ENCODE measurements around the gene C22orf23.

The C22orf23 gene

DNA sequence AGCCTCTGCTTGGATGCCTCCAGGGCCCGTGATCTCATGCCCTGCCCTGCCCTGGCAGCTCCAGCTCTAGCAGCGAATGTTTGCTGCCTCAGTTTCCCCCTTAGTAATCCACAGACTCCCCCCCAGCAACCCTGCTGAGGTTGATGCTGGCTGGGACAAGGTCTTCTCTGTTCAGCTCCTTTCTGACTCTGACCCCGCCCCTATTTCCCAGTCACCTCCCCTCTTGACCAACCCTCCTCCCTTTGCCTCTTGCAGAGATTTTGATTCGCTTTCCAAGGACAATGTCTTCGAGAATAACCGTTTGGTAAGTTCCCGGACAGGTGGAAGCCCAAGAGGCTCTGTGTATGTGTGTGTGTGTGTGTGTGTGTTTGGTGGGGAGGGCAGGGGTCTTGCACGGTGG, 41.7 kb downstream of the C22orf23 start:
- no peaks in the 10 kb centered on the region for H3K36me3 ChIP-seq (ENCODE audit: low read length)
- no peak overlapping the region for H3K4me2 ChIP-seq (ENCODE audit: low read depth, low read length, poor library complexity, severe bottlenecking)
- no peak overlapping the region for H2AFZ ChIP-seq (ENCODE audit: low read depth, low read length, severe bottlenecking)
- no peak overlapping the region for H3K27ac ChIP-seq (ENCODE audit: low read depth, low read length)
- no peaks in the 10 kb centered on the region for H3K9me2 ChIP-seq (replicated peaks; ENCODE audit: insufficient read depth, low read length)
- TF ChIP-seq, protein P1, sequence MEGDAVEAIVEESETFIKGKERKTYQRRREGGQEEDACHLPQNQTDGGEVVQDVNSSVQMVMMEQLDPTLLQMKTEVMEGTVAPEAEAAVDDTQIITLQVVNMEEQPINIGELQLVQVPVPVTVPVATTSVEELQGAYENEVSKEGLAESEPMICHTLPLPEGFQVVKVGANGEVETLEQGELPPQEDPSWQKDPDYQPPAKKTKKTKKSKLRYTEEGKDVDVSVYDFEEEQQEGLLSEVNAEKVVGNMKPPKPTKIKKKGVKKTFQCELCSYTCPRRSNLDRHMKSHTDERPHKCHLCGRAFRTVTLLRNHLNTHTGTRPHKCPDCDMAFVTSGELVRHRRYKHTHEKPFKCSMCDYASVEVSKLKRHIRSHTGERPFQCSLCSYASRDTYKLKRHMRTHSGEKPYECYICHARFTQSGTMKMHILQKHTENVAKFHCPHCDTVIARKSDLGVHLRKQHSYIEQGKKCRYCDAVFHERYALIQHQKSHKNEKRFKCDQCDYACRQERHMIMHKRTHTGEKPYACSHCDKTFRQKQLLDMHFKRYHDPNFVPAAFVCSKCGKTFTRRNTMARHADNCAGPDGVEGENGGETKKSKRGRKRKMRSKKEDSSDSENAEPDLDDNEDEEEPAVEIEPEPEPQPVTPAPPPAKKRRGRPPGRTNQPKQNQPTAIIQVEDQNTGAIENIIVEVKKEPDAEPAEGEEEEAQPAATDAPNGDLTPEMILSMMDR (IDR thresholded peaks at IDR 0.05; ENCODE audit: insufficient read depth, low read length, poor library complexity, severe bottlenecking): no peak
- TF ChIP-seq EZH2phosphoT487 (conservative IDR thresholded peaks at IDR 0.05; ENCODE audit: low read length): no peak
- H4K20me1 ChIP-seq (ENCODE audit: low read depth, low read length): no peaks in the 10 kb centered on the region
- H3K9ac ChIP-seq (ENCODE audit: low read length): no peak overlapping the region
- H3K4me3 ChIP-seq (ENCODE audit: insufficient read depth, low read length, poor library complexity, severe bottlenecking): no peak overlapping the region
- H3K79me2 ChIP-seq (ENCODE audit: insufficient read depth, low read length): no peaks in the 10 kb centered on the region
- no peaks in the 10 kb centered on the region for H3F3A ChIP-seq (ENCODE audit: insufficient read depth)
- no peaks in the 10 kb centered on the region for H3K27me3 ChIP-seq (ENCODE audit: low read length)
- no peaks in the 10 kb centered on the region for H3K9me3 ChIP-seq (ENCODE audit: insufficient read depth, low read length)

DNA sequence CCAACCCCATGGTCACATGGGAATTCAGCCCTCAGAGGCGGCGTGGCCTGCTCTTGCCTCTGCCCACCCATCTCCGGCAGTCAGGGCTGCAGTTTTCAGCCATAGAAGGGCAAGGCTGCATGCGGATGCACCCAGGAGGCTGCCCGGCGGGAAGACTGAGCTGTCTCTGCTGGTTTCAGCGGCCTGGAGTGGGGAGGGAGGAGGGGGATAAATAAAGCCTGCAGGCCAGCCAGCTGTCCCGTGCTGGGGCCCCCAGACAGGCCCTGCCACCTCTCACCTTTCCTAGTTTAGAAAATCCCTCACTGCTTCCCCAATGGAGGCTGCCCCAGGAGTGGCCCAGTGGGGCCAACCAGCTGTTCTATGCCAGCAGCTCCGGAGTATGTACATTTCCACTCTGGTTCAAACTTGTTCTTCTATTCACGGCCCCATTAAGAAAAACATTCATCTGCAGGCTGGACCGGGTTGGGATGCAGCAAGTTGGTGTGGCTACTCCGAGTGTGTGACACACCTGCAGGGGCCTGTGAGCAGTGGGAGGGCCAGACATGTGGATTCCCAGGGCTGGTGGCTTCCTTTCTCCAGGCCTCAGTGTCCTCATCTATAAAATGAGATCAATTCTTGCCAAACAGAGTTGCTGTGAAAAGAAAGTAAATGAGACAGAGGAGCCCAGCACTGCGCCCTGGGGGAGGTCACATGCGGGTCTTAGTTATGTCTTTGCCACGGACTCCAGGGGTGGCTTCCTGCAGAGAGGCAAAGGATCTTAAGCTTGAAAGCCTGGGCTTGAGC, 42.3 kb downstream of the C22orf23 start:
- Histone ChIP-seq H3F3A (ENCODE audit: insufficient read depth) (no peaks in the 10 kb centered on the region), H3K27ac (ENCODE audit: low read depth, low read length) (no peak overlapping the region), H3K9me2 (replicated peaks; ENCODE audit: insufficient read depth, low read length) (no peaks in the 10 kb centered on the region), H3K4me3 (ENCODE audit: insufficient read depth, low read length, poor library complexity, severe bottlenecking) (no peak overlapping the region), H3K27me3 (ENCODE audit: low read length) (no peaks in the 10 kb centered on the region), H4K20me1 (ENCODE audit: low read depth, low read length) (no peaks in the 10 kb centered on the region), H3K36me3 (ENCODE audit: low read length) (no peaks in the 10 kb centered on the region), H3K79me2 (ENCODE audit: insufficient read depth, low read length) (no peaks in the 10 kb centered on the region), H3K9me3 (ENCODE audit: insufficient read depth, low read length) (no peaks in the 10 kb centered on the region), H3K4me2 (ENCODE audit: low read depth, low read length, poor library complexity, severe bottlenecking) (no peak overlapping the region), H3K9ac (ENCODE audit: low read length) (no peak overlapping the region), H2AFZ (ENCODE audit: low read depth, low read length, severe bottlenecking) (no peak overlapping the region)
- TF ChIP-seq EZH2phosphoT487 (conservative IDR thresholded peaks at IDR 0.05; ENCODE audit: low read length): no peak
- TF ChIP-seq, protein P1 (IDR thresholded peaks at IDR 0.05; ENCODE audit: insufficient read depth, low read length, poor library complexity, severe bottlenecking): no peak

DNA sequence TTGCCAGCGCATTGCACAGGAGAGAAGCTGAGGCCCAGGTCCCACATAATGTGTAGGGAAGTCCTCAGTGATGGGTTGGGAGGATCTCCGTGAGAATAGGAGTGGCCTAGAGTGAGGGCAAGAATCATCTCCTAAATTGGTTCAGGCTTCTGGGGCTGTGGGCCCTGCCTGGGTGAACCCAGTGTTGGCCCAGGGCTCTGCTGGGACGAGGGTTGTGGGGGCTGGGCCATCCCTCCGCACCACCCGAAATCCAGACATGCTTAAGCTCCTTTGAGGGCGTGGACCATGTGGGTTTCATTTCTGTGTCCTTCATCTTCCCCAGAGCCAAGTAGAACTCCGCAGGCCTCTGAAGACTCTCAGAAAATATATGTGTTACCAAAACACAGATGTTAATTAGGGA, 43.6 kb downstream of the C22orf23 start:
- TF ChIP-seq, protein P1 (IDR thresholded peaks at IDR 0.05; ENCODE audit: insufficient read depth, low read length, poor library complexity, severe bottlenecking): no peak
- TF ChIP-seq EZH2phosphoT487 (conservative IDR thresholded peaks at IDR 0.05; ENCODE audit: low read length): no peak
- Histone ChIP-seq H3K27me3 (ENCODE audit: low read length) (no peaks in the 10 kb centered on the region), H3K36me3 (ENCODE audit: low read length) (no peaks in the 10 kb centered on the region), H3F3A (ENCODE audit: insufficient read depth) (no peaks in the 10 kb centered on the region), H3K9me2 (replicated peaks; ENCODE audit: insufficient read depth, low read length) (no peaks in the 10 kb centered on the region), H4K20me1 (ENCODE audit: low read depth, low read length) (no peaks in the 10 kb centered on the region), H3K4me3 (ENCODE audit: insufficient read depth, low read length, poor library complexity, severe bottlenecking) (no peak overlapping the region), H3K9me3 (ENCODE audit: insufficient read depth, low read length) (no peaks in the 10 kb centered on the region), H3K9ac (ENCODE audit: low read length) (no peak overlapping the region), H3K79me2 (ENCODE audit: insufficient read depth, low read length) (no peaks in the 10 kb centered on the region), H3K27ac (ENCODE audit: low read depth, low read length) (no peak overlapping the region), H3K4me2 (ENCODE audit: low read depth, low read length, poor library complexity, severe bottlenecking) (no peak overlapping the region), H2AFZ (ENCODE audit: low read depth, low read length, severe bottlenecking) (no peak overlapping the region)
